ENCODE results near the gene THSD7A. TPM values are rescaled to one million over a fixed set of nuclear protein-coding genes. Genes with fewer than 3 reads are reported as not detected.

The THSD7A gene
- total RNA-seq, 1 experiment from 2014 or later, result 5.7 TPM

DNA sequence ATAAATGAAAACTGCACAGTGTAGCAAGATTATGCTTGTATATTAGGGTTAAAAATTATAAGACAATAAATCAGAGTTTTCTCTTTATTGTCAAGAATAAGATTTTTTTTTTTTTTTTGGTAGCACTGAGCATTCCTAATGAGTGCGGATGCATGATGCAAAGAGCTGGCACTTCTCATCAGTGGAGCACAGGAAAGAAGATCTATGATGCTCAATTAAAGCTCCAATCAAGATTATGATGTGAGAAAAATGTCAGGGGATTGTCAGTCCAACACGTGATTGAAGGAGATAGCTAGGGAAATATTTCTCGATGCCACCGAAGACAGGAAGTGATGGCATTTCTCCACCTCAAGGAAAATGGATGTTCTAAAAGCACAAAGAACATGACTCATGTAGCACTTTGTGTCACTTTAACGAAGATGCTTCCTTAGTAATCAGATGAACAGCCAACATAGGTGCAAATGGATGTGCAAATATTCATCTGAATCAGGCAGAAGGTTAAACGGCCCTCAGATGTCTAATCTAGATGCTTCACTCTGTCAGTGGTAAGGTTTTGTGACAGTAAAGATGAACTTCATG is 240.9 kb downstream of the THSD7A start:
- no peak for DNase-seq (ENCODE audit: extremely low read depth, low read depth)

DNA sequence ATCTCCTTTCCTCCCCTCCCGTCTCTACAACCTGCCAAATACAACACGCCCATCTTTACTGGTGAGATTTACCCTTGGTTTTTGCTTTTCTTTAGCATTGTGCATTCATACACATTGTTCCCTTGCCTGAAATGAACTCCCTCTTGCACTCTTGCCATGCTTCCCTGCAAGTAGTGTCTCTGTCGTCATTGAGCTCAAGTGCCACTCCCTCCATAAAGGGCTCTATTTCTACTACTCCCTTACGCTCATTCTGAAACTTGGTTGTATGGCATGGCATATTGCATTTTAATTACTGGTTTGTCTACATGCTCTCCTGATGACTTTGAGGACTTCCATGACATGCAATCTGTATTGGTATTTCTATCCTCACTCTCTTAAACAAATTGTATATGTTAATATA is 242.7 kb downstream of the THSD7A start:
- DNase-seq (ENCODE audit: extremely low read depth, low read depth), result no peak

DNA sequence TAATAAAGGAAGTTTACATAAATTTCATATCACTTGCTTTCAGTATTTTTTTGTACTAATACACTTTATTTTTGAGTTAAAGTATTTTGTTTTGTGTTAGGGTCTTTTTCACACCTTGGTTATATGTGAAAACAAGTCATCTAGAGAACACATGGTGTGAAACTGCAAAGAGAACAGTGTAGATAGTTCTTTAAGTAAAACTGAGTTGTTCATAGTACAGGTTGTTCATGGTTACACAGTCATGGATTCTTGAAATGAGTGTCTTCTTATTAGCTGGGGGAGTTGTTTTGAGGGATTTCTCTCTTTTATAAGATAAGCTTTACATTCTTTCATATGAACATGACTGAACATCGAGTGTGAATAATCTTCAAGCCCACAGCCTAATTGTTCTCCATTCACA is 244.2 kb downstream of the THSD7A start:
- no peak for DNase-seq (ENCODE audit: extremely low read depth, low read depth)

DNA sequence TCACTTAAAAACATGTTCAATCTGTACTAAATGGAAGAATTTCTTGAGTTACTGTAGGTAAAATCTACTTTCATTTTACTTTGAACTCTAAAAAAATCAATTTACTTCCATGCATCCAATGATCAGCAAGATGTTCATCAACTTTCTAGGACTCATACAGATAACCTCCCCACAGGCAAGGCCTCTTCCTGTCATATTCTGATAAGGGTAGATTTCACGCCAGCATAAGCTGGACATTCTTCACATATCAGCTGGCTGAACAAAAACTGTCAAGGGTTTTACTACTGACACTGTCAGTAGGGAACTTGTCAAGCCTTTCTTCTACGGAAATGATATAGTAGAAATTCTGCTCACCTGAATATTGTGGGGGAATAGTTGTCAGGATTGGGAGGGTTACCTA is 244.9 kb downstream of the THSD7A start:
- DNase-seq (ENCODE audit: extremely low read depth, low read depth), result no peak

DNA sequence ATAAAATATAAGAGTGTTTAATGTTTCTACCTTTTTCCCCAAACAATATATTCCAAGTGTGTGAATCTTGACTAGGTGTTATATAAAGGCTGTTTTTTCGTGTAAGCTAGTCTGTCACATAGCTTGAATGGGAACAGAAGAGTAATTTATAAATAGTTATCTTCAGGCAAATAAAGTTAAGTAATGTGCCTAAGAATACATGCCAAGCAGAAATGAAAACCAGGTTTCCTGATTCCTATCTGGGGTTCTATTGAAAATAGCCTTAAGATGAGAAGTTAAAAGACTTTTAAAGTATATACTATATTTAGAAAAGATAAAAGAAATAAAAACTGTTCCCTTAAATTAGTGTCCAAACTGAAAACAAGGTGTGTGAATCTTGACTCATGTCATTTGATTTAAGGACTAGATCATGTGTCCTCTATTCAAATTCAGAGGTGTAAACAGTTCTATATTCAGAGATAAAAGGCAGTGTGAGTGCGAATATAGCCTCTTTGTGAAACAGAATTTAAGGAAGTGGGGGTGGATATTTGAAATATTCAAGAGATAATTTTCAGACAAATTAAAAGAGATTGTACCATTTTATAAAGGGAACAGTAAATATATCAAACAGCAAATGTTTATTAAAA is 247.5 kb downstream of the THSD7A start:
- DNase-seq (ENCODE audit: extremely low read depth, low read depth), result no peak

DNA sequence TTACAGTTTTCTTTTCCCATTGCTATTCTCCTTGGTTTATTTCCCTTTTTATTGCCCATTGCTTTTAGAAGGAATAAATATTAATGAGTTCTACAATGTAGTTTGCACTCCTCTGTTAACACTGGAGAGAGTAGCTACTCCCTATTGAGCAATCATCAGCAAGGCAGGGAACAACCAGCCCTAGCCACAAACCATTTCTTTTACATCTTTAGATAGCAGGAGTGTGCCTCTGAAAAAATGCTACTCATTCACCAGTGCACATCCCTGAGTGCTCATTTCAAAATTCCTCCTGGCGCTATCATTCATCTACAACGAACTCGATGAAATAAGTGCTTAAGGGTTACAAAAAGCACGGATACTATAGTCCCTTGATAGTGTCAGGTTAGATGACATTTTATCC is 252.9 kb downstream of the THSD7A start:
- no peak for DNase-seq (ENCODE audit: extremely low read depth, low read depth)

DNA sequence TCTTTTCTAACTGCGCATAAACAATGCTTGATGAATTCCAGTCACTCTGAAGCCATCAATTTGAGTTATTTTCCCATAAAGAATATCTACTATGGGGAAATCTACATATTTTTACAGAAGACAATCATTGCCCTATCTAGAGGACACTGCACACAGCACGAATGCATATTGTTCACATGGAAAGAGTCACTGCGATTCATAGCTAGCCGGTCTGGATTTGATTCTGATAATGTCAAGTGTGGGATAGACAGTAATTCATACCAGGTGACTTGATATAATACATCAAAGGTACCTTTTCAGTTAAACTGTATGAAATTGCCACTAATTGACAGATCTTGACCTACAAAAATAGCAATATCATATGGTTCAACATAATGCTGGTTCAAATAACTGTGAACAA is 255.7 kb downstream of the THSD7A start:
- no peak for DNase-seq (ENCODE audit: extremely low read depth, low read depth)

DNA sequence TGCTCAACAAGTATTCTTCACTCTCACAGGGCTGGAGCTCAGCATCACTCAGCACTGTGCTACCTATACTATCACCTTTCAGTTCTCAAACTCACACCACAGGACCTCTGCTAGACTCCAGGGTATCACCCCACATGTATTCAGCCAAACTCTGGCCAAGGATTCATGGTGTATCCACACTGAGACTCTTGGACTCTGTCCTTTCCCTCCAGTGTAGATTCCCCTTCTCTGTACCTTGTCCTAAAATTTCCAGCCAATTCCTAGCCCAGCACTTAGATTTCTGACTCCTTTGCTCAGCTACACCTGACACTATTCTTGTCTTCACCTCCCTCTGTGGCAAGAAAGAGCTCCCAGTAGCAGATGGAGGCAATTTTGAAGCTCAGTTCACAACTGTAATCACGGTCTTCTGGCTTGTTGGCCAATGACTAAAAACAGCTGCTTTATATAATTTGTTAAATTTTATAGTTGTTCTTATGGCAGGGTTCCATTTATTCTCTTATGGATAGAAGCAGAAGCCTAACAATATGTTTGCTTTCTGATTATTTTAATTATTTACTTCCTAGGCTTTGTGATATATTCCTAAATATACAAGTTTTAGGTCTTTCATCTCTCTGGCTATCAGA is 258.8 kb downstream of the THSD7A start:
- DNase-seq (ENCODE audit: extremely low read depth, low read depth), result no peak

DNA sequence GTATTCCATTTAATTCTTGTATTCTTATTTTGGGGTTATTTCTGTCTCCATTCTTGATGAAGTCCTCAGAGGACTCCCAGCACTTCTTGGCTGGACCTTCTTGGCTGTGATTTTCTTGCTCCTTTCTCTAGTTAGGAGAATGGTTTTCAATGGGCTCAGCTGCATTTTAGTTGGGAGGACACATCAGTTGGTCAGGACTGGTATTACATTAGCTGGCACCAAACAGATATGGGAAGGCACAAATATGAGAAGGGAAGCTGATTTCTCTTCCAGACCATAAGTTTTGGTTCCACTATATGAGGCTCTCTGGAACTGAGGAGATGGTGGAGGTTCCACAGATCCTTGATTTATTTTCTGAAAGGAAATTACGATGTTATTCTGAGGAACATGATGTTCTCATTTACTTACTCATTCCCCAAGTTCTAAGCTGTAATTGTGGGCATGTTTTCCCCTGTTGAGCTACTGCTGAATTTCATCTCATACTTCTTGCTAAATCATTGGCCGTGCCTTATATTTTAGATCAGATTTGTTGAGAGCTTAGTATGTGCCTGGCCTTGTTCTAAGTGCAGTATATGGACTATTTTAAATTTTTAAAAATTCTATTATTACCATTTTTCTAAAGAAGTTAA is 261.0 kb downstream of the THSD7A start:
- DNase-seq (ENCODE audit: extremely low read depth, low read depth), result no peak

DNA sequence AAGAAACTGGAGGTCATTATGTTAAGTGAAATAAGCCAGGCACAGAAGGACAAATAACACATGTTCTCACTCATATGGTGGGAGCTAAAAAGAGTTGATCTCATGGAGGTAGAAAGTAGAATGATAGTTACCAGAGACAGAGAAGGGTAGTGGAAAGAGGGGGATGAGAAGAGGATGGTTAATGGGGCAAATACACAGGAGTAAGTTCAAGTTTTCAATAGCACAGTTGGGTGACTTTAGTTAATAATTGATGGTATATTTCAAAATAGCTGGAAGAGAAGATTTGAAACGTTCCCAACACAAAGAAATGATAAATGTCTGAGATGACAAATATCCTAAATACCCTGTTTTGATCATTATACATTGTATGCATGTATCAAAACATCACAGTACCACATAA is 261.8 kb downstream of the THSD7A start:
- DNase-seq (ENCODE audit: extremely low read depth, low read depth), result no peak

DNA sequence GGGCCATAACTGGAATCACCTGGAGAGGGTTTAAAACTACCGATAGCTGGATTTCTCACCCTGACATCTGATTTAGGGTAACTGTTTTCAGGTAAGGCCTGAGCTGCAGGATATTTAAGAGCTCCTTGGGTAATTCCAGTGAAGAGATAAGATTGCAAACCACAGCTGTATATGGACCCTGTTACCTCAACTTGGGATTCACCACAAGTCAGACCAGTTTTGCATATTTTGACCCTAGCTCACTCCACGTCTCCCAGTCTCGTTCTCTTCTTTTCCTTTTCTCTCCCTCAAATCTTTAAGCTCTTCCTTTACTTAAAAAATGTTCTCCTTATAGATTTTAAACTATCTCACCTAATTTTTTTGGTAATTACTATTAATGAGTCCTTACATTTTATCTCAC is 264.4 kb downstream of the THSD7A start:
- DNase-seq (ENCODE audit: extremely low read depth, low read depth), result no peak

DNA sequence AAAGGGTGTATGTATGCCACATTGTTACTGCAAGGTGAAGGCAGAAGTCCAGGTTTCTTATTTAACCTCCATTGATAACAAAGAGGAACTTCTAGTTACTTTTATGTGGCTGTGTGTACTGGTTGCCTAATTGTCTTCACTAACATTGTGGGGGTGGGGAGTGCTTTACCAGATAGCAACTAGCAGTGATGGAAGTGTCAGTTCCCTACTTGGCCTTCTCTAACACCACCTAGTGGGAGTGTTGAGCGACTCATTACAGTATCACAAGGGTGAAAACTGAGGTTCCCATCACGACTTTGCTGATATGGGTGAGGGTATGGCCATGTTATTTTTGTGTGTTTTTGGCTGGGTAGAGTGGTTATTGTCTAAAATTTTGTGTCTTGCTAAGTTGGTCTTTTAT is 274.4 kb downstream of the THSD7A start:
- DNase-seq (ENCODE audit: extremely low read depth, low read depth), result peak; percentile 48

DNA sequence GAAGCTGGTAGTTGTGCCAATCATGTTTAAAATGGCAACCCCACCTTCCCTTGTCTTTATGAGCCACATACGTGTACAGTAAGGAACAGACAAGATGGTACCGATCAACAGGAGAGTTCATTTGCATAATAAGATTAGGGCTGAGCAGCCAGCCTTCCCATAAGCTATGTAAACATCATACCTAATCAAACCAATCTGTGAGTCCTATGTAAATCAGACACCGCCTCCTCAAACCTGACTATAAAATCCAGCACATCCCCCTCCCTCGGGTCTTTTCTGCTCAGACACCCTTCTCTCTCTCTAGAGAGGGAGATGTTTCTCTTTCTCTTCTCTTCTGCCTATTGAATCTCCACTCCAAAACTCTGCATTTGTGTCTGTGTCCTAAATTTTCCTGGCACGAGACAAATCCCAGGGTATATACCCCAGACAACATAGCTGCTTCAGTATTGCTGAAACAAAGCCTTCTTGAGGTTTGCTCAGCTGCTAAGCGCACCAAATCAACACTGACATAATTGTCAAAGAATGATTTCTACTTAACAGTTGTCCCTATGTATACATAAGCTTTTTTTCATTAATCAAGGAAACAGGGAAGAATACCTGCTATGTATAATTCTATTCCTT is 279.2 kb downstream of the THSD7A start:
- DNase-seq (ENCODE audit: extremely low read depth, low read depth), result no peak

DNA sequence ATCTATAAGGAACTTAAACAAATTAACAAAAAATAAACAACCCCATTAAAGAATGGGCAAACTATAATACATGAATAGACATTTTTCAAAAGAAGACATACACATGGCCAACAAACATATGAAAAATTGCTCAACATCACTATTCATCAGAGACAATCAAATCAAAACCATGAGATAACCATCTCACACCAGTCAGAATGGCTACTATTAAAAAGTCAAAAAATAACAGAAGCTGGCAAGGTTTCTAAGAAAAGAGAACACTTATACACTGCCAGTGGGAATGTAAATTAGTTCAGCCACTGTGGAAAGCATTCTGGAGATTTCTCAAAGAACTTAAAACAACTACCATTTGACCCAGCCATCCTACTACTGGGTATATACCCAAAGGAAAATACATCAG is 280.5 kb downstream of the THSD7A start:
- no peak for DNase-seq (ENCODE audit: extremely low read depth, low read depth)

DNA sequence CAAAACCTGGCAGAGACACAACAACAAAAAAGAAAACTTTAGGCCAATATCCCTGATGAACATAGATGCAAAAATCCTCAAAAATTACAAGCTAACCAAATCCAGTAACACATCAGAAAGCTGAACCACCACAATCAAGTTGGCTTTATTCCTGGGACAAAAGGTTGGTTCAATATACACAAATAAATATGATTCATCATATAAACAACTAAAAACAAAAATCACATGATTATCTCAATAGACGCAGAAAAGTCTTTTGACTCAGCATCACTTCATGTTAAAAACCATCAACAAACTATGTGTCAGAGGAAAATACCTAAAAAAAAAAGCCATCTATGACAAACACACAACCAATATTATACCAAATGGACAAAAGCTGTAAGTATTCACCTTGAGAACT is 283.5 kb downstream of the THSD7A start:
- no peak for DNase-seq (ENCODE audit: extremely low read depth, low read depth)

DNA sequence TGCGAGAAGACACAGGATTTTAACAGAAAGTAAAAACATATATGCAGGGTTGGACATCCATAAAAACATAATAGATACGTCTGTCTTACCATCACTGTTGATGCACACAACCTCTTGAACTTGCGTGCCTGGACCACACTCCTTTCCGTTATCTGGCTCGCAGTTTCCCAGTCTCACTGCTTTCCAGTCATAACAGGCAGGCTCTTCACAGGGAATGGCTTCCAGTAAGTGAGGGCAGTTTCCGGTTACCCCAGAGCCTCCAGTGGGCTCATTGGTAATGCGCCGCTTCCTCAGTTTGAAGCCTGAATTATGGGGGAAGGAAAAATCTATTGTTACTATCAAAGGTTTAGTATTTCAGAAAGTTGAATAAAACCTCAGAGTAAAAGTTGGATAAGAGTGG is 290.7 kb downstream of the THSD7A start:
- no peak for DNase-seq (ENCODE audit: extremely low read depth, low read depth)

DNA sequence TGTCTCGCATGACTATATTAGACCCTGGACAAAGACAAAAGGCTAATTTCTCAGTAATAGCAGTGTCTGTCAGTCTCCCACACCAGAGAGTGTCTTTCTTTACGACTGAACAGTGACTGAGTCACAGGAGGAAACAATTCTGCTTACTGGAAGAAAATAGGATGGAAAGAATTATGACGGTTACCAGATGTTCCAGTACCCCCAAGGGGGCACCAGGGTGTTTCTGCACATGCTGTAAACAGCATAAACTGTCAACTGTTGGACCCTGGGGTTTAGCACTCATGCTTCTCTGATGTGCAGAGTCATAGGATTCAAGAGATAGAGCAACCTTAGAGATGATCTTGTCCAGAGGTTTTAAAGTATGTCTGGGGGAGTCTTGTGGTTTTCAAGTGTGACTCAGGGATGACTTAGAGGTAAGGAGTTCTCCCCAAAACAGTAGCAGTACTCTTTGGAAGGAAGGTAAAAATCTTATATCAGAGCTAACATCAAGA is 291.7 kb downstream of the THSD7A start:
- no peak for DNase-seq (ENCODE audit: extremely low read depth, low read depth)

DNA sequence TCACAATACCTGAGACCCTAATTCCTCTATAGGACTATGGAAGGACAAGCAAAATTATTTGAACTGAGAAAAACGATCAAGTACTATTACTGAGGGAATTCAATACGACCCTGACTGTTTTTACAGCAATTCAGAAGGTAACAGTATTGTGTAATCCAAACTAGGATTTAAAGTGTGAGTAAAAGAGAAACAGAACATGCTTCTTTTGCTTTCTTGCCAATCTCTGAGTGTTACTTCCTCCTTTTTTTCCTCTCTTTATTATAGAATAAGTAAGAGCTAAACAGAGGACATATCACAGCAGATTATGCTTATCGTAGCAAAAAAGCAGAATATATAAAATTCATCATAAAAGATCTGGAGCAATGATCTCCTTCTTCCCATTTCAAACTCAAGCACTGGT is 292.1 kb downstream of the THSD7A start:
- no peak for DNase-seq (ENCODE audit: extremely low read depth, low read depth)

DNA sequence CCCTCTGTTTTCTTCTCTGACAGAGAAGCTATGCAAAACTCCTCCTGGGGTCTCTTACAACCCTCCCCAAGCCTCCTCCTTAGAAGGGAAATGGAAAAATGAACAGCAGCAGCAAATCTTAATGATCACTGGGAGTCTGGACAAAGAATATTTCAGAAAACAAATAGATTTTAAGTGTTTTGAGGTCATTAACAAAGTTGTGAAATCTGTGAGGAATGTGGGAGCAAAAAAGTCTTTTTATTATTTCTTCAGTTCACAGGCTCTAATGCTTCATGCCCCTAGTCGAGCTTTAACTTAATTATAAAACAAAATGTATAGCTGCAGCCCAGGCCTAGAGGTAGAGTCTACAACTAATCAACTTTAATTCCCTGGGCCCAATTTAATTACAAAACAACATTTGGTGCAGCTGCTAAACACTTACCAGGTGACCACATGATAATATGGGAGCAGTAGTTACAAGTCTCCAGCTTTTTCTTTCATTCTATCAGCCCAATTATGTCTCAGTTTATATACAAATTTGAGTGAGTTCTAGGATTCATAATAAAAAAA is 293.2 kb downstream of the THSD7A start:
- DNase-seq (ENCODE audit: extremely low read depth, low read depth), result no peak

DNA sequence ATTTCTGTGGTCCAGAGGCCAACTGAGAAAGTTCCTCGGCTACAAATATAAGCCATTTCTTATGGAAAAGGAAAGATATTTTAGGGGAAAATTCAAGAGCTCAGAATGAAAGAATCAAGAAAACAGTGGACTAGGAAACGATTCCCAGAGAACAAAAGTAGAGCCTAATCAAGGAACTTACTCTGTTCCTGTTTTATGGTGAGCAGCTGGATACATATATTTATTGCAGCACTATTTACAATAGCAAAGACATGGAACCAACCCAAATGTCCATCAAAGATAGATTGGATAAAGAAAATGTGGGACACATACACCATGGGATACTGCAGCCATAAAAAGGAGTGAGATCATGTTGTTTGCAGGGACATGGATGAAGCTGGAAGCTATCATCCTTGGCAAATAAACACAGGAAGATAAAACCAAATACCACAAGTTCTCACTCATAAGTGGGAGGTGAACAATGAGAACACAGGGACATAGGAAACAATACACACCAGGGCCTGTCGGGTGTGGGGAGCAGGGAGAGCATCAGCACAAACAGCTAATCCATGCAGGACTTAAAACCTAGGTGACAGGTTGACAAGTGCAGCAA is 298.7 kb downstream of the THSD7A start:
- no peak for DNase-seq (ENCODE audit: extremely low read depth, low read depth)

DNA sequence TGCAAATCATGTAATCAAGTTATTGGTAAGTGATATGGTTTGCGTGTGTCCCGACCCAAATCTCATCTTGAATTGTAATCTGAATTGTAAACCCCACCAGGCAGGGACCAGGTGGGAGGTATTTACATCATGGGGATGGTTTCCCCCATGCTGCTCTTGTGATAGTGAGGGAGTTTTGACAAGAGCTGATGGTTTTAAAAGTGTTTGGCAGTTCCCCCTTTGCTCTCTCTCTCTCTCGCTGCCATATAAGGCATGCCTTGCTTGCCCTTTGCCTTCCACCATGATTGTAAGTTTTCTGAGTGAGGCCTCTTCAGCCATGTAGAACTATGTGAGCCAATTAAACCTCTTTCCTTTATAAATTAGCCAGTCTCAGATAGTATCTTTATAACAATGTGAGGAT is 302.6 kb downstream of the THSD7A start:
- no peak for DNase-seq (ENCODE audit: extremely low read depth, low read depth)

Measured in NCI-H460 (cell line).